ENCODE measurements around the gene POLR2J3. TPM values are rescaled to one million over a fixed set of nuclear protein-coding genes. Genes with fewer than 3 reads are reported as not detected.
"Not testable (repeated sequence)": the region's sequence is repeated elsewhere in the genome, so short reads cannot be mapped to it uniquely, and the experiment has no call there.

Gene POLR2J3
- 10 to 100 TPM; 31.6 to 63.0 (median 41.8) TPM for polyA plus RNA-seq
- long read RNA-seq, donor 1, full-length matches to known transcripts: 19 of 19 reads
- long read RNA-seq, donor 1, partial matches to known transcripts: 0 of 19 reads
- long read RNA-seq, donor 1, other reads (novel, unspliced or antisense): 0 of 19 reads
- long read RNA-seq, donor 2, full-length matches to known transcripts: 3 of 3 reads
- long read RNA-seq, donor 2, partial matches to known transcripts: 0 of 3 reads
- long read RNA-seq, donor 2, other reads (novel, unspliced or antisense): 0 of 3 reads
- long read RNA-seq, donor 3, partial matches to known transcripts: 0 of 2 reads
- long read RNA-seq, donor 3, other reads (novel, unspliced or antisense): 0 of 2 reads
- long read RNA-seq, donor 4: 0 reads
- long read RNA-seq, donor 5, partial matches to known transcripts: 0 of 1 reads
- long read RNA-seq, donor 5, other reads (novel, unspliced or antisense): 0 of 1 reads
- long read RNA-seq, donor 6, full-length matches to known transcripts: 4 of 4 reads
- long read RNA-seq, donor 6, partial matches to known transcripts: 0 of 4 reads
- long read RNA-seq, donor 6, other reads (novel, unspliced or antisense): 0 of 4 reads
- long read RNA-seq, donor 7, full-length matches to known transcripts: 15 of 15 reads
- long read RNA-seq, donor 7, partial matches to known transcripts: 0 of 15 reads
- long read RNA-seq, donor 7, other reads (novel, unspliced or antisense): 0 of 15 reads
- long read RNA-seq, donor 8, partial matches to known transcripts: 0 of 1 reads
- long read RNA-seq, donor 8, other reads (novel, unspliced or antisense): 0 of 1 reads
- long read RNA-seq, donor 9: 0 reads
- long read RNA-seq, donor 10, partial matches to known transcripts: 0 of 4 reads
- long read RNA-seq, donor 10, other reads (novel, unspliced or antisense): 0 of 4 reads

- not testable (repeated sequence) for H3K27me3 ChIP-seq (ENCODE audit: control insufficient read depth in 3 of 3, insufficient read depth in 3 of 3, low read length in 3 of 3); FAIRE-seq; H3K36me3 ChIP-seq (ENCODE audit: control insufficient read depth in 3 of 3, insufficient read depth in 2 of 3, low read depth in 1 of 3, low read length in 3 of 3); H3K9me3 ChIP-seq (ENCODE audit: control insufficient read depth in 2 of 2, insufficient read depth in 1 of 2, low read depth in 1 of 2, low read length in 1 of 2); H3K4me1 ChIP-seq (ENCODE audit: control insufficient read depth in 3 of 3, insufficient read depth in 2 of 3, low read depth in 1 of 3, low read length in 2 of 3)
- 0% methylated on average over 47 to 54 of the region's 64 CpGs for WGBS, 3 donors
- Histone ChIP-seq H3K4me3 (ENCODE audit: low read depth in 1 of 3, low read length in 3 of 3) (peak within 1 kb of the TSS; percentile 57 to 73 (median 66)), H3K27ac (ENCODE audit: low read depth in 1 of 3, low read length in 2 of 3) (peak within 1 kb of the TSS in 1 of 3 donors; percentile 70)
- DNase-seq: peak; percentile 81 to 92
Measured at GRCh38 chr7:102572261-102573239, at the start of gene POLR2J3. POLR2J3 (minus strand) TSS chr7:102572583; CDS start chr7:102572521, 62 bp downstream.

- H3K27ac ChIP-seq (ENCODE audit: low read depth in 1 of 3, low read length in 2 of 3); DNase-seq; H3K36me3 ChIP-seq (ENCODE audit: control insufficient read depth in 3 of 3, insufficient read depth in 2 of 3, low read depth in 1 of 3, low read length in 3 of 3); H3K4me3 ChIP-seq (ENCODE audit: low read depth in 1 of 3, low read length in 3 of 3); H3K9me3 ChIP-seq (ENCODE audit: control insufficient read depth in 2 of 2, insufficient read depth in 1 of 2, low read depth in 1 of 2, low read length in 1 of 2); FAIRE-seq; H3K27me3 ChIP-seq (ENCODE audit: control insufficient read depth in 3 of 3, insufficient read depth in 3 of 3, low read length in 3 of 3); H3K4me1 ChIP-seq (ENCODE audit: control insufficient read depth in 3 of 3, insufficient read depth in 2 of 3, low read depth in 1 of 3, low read length in 2 of 3): not testable (repeated sequence)
- 66 to 86% (median 82%) methylated on average over 3 to 4 of the region's 8 CpGs for WGBS, 3 donors
Measured at GRCh38 chr7:102618122-102618521, 45.7 kb upstream of the POLR2J3 start.

- H3K9me3 ChIP-seq (ENCODE audit: control insufficient read depth in 2 of 2, insufficient read depth in 1 of 2, low read depth in 1 of 2, low read length in 1 of 2); H3K4me1 ChIP-seq (ENCODE audit: control insufficient read depth in 3 of 3, insufficient read depth in 2 of 3, low read depth in 1 of 3, low read length in 2 of 3); H3K36me3 ChIP-seq (ENCODE audit: control insufficient read depth in 3 of 3, insufficient read depth in 2 of 3, low read depth in 1 of 3, low read length in 3 of 3); H3K27me3 ChIP-seq (ENCODE audit: control insufficient read depth in 3 of 3, insufficient read depth in 3 of 3, low read length in 3 of 3); FAIRE-seq; H3K27ac ChIP-seq (ENCODE audit: low read depth in 1 of 3, low read length in 2 of 3): not testable (repeated sequence)
- peak within 1 kb of the TSS in 2 of 3 donors; percentile 35 to 49 for H3K4me3 ChIP-seq (ENCODE audit: low read depth in 1 of 3, low read length in 3 of 3)
- peak; percentile 8 to 30 for DNase-seq
- 0 to 2% (median 0%) methylated on average over 10 to 18 of the region's 62 CpGs for WGBS, 3 donors
Measured at GRCh38 chr7:102616507-102617125, 44.2 kb upstream of the POLR2J3 start, which contains the start of gene RASA4. RASA4 (minus strand) TSS chr7:102616756; CDS start chr7:102616689, 67 bp downstream.

GRCh38 chr7:102615930-102616329, 43.5 kb upstream of the POLR2J3 start:
- not testable (repeated sequence) for H3K4me1 ChIP-seq (ENCODE audit: control insufficient read depth in 3 of 3, insufficient read depth in 2 of 3, low read depth in 1 of 3, low read length in 2 of 3); H3K4me3 ChIP-seq (ENCODE audit: low read depth in 1 of 3, low read length in 3 of 3); H3K27ac ChIP-seq (ENCODE audit: low read depth in 1 of 3, low read length in 2 of 3); H3K27me3 ChIP-seq (ENCODE audit: control insufficient read depth in 3 of 3, insufficient read depth in 3 of 3, low read length in 3 of 3); DNase-seq; H3K36me3 ChIP-seq (ENCODE audit: control insufficient read depth in 3 of 3, insufficient read depth in 2 of 3, low read depth in 1 of 3, low read length in 3 of 3); FAIRE-seq; H3K9me3 ChIP-seq (ENCODE audit: control insufficient read depth in 2 of 2, insufficient read depth in 1 of 2, low read depth in 1 of 2, low read length in 1 of 2)
- no CpG with 5 or more reads among the region's 10 CpGs for WGBS, 3 donors

- H3K4me3 ChIP-seq (ENCODE audit: low read depth in 1 of 3, low read length in 3 of 3); DNase-seq; H3K27me3 ChIP-seq (ENCODE audit: control insufficient read depth in 3 of 3, insufficient read depth in 3 of 3, low read length in 3 of 3); H3K36me3 ChIP-seq (ENCODE audit: control insufficient read depth in 3 of 3, insufficient read depth in 2 of 3, low read depth in 1 of 3, low read length in 3 of 3); H3K27ac ChIP-seq (ENCODE audit: low read depth in 1 of 3, low read length in 2 of 3); H3K4me1 ChIP-seq (ENCODE audit: control insufficient read depth in 3 of 3, insufficient read depth in 2 of 3, low read depth in 1 of 3, low read length in 2 of 3); FAIRE-seq; H3K9me3 ChIP-seq (ENCODE audit: control insufficient read depth in 2 of 2, insufficient read depth in 1 of 2, low read depth in 1 of 2, low read length in 1 of 2): not testable (repeated sequence)
- WGBS, 3 donors: no CpG with 5 or more reads among the region's 3 CpGs
Measured at GRCh38 chr7:102614873-102615272, 42.5 kb upstream of the POLR2J3 start.

- WGBS, 3 donors: no CpG with 5 or more reads among the region's 4 CpGs
- not testable (repeated sequence) for DNase-seq; H3K4me3 ChIP-seq (ENCODE audit: low read depth in 1 of 3, low read length in 3 of 3); H3K4me1 ChIP-seq (ENCODE audit: control insufficient read depth in 3 of 3, insufficient read depth in 2 of 3, low read depth in 1 of 3, low read length in 2 of 3); H3K36me3 ChIP-seq (ENCODE audit: control insufficient read depth in 3 of 3, insufficient read depth in 2 of 3, low read depth in 1 of 3, low read length in 3 of 3); H3K27me3 ChIP-seq (ENCODE audit: control insufficient read depth in 3 of 3, insufficient read depth in 3 of 3, low read length in 3 of 3); FAIRE-seq; H3K27ac ChIP-seq (ENCODE audit: low read depth in 1 of 3, low read length in 2 of 3); H3K9me3 ChIP-seq (ENCODE audit: control insufficient read depth in 2 of 2, insufficient read depth in 1 of 2, low read depth in 1 of 2, low read length in 1 of 2)
Measured at GRCh38 chr7:102614346-102614697, 41.9 kb upstream of the POLR2J3 start.

- H3K27ac ChIP-seq (ENCODE audit: low read depth in 1 of 3, low read length in 2 of 3); H3K27me3 ChIP-seq (ENCODE audit: control insufficient read depth in 3 of 3, insufficient read depth in 3 of 3, low read length in 3 of 3); H3K36me3 ChIP-seq (ENCODE audit: control insufficient read depth in 3 of 3, insufficient read depth in 2 of 3, low read depth in 1 of 3, low read length in 3 of 3); H3K9me3 ChIP-seq (ENCODE audit: control insufficient read depth in 2 of 2, insufficient read depth in 1 of 2, low read depth in 1 of 2, low read length in 1 of 2); H3K4me1 ChIP-seq (ENCODE audit: control insufficient read depth in 3 of 3, insufficient read depth in 2 of 3, low read depth in 1 of 3, low read length in 2 of 3); DNase-seq; FAIRE-seq; H3K4me3 ChIP-seq (ENCODE audit: low read depth in 1 of 3, low read length in 3 of 3): not testable (repeated sequence)
- 70 to 100% (median 75%) methylated on average over 2 to 4 of the region's 15 CpGs for WGBS, 3 donors
Measured at GRCh38 chr7:102613575-102614345, 41.4 kb upstream of the POLR2J3 start.
